GM18907 (cell line): ENCODE data around the gene TAF15.

Experiments used
- ATAC-seq: cut with Tn5 transposase; IDR thresholded peaks from one replicate; pipeline ENCODE4 v1.9.1; 2021; ENCODE audit warnings: mild to moderate bottlenecking, moderate library complexity; ENCODE audit not compliant: unreplicated experiment

The TAF15 gene

GRCh38 chr17:35895636-35896587 is 86.6 kb downstream of the TAF15 start:
- ATAC-seq: peak; percentile 68
